Stimulated activated CD8-positive, alpha-beta memory T cell treated with anti-CD3 and anti-CD28 coated beads, Interleukin-15, amount 100 ng/mL, for 48 hours (primary cell): ENCODE results near the gene RAB43.
"Not testable (repeated sequence)": the region's sequence is repeated elsewhere in the genome, so short reads cannot be mapped to it uniquely, and the experiment has no call there.

Experiments
- DNase-seq, 2 donors: peaks; one replicate each; pipeline ENCODE4 v3.0.0-alpha.2; 2020; ENCODE audit warnings: low read depth in 2 of 2

RAB43 gene

DNA sequence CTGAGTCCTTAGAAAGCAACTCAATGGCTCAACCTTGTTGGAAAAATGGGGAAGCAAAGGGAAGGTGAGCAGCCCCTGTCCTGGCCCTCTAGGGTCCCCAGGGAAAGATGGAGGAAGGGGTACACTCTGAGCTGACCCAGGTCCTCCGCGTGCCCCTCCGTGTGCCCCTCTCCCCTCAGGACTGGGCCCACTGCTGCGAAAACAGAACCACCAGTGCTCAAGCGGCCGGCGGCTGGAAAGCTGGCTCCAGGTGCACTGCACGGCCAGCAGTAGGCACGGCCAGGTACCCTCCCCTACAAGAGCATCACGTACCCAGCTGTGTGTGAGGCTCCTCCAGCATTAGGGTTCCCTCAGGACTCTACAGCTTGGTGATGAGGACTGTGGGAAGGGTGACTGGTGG is 26.3 kb downstream of the RAB43 start:
- no peak for DNase-seq

DNA sequence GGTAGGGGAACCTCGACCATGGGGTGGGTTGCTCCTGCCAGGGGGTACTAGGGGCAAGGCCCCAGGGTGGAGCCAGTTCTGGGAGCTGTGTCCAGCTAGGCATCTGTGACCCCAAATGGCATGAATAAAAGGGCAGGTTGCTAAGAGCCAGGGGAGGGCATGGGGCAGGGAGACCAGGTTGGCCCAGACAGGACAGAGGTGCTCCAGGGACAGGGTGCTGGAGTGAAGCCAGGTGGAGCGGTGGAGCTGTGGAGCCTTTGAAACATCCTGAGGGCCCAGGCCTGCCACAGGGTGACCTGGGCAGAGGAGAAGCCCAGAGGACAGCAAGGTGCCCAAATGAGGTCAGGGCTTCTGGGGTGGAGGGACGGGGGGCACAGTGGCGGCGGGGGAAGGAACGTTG is 33.3 kb downstream of the RAB43 start:
- DNase-seq: not testable (repeated sequence)

DNA sequence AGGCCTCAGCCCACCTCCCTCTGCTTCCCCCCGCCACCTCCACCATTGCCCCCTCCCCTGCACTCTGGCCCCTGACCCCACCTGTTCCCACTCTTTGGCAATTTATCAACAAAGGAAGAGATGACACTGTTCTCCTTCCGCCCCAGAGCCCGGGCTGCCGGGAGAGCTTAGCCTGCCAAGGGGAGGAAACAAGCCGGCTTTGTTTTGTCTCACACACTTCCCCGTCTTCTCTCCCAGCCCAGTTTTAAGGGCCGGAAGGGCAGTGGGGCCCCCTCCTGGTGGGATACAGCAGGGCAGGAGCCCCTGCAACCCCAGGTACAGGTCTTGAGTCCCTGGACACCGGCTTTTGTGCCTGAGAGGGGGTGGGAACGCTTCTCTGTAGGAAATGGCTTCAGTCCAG is 33.7 kb downstream of the RAB43 start:
- DNase-seq: not testable (repeated sequence)

DNA sequence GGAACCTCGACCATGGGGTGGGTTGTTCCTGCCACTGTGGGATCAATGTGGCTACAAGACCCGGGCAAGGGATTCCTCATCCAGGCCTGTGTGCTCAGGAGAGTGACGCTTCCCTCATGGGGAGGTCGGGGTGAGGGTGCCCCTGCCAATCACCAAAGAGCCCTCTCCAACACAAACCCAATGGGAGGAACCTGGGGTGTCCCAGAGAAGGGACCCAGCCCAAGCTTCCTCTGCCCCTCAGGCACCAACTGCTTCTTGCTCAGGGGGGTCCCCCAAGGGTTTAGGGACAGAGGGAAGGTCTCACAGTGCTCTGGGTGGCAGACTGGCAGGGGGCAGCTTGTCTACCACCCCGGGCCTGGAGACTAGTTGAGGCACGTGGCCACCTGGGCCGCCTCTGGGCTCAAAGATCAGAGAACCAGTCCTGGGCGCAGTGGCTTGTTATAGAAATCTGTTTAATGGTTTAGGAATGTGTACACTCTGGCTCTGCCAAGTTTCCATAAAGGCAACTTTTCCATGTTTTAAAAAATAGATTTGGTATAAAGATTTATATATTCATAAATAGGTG is 34.4 kb downstream of the RAB43 start:
- DNase-seq: no peak

DNA sequence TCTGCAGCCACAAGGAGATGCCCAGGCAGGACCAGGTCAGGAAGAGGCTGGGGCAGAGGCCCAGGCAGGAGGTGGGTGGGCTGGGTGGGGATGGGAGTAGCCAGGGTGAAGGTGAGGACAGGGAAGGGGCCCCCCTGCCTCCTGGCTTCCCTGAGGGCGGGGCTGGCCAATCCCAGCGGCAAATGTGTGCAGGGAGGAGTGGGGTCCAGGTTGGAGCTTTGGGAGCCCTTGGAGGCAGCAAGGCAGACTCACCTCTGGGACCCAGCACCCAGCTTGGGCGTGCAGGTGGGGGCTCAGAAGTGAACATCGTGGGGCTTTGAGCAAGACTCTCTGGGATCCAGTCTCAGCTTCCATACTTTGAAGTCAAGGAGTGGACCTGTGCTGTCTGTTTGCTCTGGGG is 35.8 kb downstream of the RAB43 start:
- no peak for DNase-seq

DNA sequence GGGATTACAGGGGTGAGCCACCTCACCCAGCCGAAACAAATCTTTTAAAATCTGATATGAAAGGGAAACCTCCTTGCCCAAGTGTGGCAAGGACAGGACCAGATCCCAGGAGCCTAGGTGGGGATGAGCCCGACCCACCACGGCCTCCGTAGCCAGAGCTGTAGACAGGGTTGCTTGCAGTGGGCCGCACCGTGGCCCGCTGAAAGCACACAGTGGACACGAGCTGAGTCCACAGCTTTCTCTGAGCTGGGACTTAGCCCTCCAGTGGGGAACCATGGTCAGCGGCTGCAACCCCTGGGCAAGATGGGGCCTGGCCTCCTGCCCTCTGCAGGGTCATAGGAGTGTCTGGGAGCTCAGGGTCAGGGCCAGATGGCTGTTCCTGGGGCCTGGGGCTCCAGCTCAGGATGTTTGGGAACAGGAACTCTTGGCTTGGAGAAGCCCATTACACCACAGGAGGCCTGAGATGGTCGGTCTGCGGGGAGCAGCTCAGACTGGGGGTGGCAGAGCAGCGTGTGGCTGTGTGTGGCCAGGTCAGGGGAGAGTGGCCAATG is 36.4 kb downstream of the RAB43 start:
- no peak for DNase-seq

DNA sequence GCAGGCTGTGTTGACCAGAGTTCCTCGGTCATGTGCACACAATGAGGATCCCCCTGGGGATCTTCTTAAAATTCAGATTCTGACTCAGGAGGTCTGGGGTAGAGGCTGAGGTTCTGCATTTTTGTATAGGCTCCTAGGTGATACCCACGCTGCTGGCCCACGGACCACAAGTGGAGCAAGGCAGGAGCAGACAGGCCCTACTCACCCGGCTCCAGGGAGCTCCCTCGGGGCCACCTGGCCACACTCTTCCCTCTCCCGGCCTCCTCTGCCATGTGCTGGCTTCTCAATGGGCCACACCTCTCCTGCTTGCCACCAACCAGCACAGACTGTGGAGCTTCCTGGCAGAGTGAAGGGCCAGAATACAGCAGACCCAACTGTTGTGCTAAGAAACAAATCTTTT is 37.1 kb downstream of the RAB43 start:
- no peak for DNase-seq

DNA sequence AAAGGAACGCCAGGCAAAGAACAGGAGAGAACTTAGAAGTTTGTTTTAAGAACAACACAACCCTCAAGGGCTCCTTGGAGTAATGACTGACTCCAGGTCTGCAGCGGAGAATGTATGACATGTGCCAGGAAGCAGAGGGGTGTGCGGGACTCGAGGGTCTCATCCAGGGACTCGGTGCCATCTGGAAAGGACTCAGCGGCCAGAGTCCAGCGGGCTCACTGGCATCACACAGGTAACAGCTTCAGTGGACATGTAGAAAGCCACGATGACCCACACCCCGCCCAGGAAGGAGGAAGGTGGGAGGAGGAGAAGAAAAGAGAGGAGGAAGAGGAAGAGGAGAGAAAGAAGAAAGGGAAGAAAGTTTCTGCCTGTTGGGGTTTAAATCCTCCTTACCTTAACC is 39.6 kb downstream of the RAB43 start:
- DNase-seq: no peak

DNA sequence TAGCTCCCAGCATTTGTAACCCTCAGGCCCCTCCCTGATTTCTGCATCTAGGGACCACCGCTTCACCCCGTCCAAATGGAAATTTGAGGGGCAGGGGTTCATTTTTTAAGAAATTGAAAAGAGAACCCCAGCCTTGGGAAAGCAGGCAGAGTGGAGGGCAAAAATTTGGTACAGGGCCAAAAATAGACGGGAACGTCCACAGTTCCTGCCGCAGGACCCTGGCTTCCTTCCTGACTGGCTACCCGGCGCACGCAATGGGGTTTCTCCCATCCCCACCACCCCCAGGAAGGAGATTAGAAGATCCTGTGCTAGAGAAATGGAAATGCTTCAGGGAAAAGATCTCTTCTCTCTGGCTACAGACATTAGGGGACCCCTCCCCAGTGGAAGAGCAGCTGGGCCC is 40.1 kb downstream of the RAB43 start:
- no peak for DNase-seq

DNA sequence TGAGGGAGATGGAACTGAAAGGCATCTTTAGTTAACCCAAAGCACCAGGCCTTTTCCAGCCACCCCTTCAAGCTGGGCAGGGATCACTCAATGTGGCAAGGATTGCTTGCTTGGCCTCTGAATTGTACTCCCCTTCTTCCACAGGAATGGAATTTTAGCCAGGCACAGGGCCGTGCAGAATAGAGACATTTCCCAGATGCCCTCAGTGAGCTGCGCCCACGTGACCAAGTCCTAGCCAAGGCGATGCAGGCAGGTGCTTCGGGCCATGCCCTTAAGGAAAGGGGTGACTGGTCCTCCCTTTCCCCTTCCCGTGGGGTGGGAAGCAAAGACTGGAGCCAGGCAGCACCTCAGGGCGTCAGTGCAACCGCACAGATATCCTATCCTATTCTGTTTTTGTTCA is 43.1 kb downstream of the RAB43 start:
- DNase-seq: no peak

DNA sequence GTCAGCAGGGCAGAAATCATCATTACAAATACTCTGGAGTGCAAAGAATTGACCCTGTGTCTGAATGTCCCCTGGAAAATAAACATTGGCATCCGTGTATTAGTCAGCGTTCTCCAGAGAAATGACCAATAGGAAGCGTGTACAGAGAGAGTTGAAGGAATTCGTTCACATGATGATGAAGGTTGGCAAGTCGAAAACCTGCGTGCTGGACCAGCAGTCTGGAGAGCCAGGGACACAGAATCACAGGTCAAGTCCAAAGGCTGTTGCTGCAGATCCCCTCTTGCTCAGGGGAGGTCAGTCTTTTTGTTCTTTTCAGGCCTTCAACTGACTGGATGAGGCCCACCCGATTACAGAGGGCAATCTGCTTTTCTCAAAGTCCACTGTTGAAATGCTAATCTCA is 44.4 kb downstream of the RAB43 start:
- no peak for DNase-seq

DNA sequence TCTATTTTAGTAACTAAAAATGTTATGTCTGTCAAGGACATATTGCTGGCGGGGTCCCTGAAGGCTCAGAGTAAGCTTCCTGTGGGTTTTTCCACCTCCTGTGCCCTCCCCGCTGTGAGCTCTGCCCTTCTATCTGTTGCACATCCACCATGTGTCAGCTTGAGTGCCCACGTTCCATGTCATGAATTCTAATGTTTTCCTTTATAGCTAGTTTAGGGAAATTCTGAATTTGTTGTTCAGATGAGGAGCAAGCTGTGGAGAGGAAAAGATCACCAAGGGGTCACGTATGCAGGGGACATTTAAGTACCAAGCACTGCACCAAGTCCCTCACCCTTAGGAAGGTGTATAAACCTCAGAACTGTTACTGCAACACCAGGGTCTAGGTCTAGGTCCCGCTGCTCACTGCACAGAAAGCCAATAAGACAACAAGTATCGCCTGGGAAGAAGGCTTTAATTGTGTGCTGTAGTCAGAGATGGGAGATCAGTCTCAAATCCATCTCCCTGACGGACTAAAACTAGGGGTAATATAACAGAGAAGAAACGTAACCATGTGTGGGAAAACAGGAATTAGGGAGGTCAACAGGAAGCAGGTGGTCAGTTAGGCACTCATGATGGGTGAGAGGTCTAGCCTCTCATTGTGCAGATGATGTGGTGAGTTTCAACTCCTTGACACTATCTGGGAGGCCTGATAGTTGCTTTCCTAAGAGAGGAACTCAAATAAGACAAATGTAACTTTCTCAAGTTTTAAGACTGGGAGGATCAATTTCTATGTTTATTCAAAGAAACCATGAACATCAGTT is 51.3 kb downstream of the RAB43 start:
- no peak for DNase-seq

DNA sequence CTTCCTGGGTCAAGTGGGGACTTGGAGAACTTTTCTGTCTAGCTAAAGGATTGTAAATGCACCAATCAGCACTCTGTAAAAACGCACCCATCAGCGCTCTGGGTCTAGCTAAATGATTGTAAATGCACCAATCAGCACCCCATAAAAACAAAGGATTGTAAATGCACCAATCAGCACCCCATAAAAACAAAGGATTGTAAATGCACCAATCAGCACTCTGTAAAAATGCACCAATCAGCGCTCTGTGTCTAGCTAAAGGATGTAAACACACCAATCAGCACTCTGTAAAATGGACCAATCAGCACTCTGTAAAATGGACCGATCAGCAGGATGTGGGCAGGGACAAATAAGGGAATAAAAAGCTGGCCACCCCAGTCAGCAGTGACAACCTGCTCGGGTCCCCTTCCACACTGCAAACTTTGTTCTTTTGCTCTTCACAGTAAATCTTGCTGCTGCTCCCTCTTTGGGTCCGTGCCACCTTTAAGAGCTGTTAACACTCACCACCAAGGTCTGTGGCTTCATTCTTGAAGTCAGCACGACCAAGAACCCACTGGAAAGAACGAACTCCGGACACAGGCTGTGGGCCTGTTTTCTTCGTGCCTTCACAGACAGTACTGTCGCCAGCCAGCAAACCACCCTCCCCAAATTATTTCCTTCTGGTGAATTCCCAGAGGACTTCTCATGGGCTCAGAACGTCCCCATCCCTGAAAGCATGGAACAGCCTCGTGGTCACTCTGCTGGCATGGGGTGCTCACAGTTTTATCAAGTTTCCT is 52.1 kb downstream of the RAB43 start:
- not testable (repeated sequence) for DNase-seq

DNA sequence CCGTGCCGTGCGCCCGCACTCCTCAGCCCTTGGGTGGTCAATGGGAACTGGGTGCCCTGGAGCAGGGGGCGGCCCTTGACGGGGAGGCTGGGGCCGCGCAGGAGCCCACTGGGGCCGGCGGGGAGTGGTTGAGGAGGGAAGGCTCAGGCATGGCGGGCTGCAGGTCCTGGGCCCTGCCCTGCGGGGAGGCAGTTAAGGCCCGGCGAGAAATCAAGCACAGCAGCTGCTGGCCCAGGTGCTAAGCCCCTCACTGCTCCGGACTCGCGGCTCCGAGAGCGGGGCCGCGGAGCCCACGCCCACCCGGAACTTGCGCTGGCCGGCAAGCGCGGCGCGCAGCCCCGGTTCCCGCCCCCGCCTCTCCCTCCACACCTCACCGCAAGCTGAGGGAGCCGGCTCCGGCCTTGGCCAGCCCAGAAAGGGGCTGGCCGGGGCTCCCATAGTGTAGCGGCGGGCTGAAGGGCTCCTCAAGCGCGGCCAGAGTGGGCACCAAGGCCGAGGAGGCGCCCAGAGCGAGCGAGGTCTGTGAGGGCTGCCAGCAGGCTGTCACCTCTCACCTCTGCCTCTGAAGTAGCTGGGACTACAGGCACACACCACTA is 53.2 kb downstream of the RAB43 start:
- DNase-seq: no peak

DNA sequence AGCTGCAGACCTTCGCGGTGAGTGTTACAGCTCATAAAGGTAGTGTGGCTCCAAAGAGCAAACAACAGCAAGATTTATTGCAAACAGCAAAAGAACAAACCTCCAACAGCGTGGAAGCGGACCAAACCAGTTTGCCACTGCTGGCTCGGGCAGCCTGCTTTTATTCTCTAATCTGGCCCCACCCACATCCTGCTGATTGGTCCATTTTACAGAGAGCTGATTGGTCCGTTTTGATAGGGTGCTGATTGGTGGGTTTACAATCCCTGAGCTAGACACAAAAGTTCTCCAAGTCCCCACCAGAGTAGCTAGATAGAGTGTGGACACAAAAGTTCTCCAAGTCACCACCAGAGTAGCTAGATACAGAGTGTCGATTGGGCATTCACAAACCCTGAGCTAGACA is 53.9 kb downstream of the RAB43 start:
- DNase-seq: not testable (repeated sequence)

DNA sequence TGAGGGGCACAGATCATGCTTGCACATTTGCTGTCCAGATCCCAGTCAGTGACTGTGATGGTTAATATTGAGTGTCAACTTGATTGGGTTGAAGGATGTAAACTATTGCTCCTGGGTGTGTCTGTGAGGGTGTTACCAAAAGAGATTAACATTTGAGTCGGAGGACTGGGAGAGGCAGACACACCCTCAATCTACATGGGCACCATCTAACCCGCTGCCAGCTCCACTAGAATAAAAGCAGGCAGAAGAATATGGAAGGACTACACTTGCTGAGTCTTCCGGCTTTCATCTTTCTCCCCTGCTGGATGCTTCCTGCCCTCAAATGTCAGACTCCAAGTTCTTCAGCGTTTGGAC is 55.9 kb downstream of the RAB43 start:
- DNase-seq: no peak

DNA sequence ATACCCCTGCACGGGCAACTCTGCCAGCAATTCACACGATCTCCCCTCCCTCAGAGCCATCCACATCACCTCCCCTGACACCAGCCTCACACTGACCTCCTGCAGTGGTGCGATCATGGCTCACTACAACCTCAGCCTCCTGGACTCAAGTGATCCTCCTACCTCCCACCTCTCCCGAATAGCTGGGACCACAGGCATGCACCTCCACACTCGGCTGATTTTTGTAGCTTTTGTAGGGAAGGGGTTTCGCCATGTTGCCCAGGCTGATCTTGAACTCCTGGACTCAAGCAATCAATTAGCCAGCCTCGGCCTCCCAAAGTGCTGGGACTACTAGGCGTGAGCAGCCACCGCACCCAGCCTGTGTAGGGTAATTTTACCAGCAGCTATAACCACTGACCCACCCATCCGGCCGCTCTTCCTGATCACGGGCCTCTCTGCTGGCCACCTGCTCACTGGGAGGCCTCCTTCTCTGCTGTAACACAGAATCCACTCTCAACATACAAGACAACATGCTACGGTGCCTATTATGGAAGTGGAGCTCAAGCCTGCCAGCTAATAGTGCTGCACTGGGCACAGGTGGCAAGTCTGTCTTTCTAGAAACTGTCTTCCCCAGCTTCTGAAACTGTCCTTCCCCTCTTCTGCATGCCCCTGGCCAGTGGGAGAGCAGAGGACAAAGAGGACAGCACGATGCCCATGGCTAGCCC is 56.4 kb downstream of the RAB43 start:
- DNase-seq: no peak

DNA sequence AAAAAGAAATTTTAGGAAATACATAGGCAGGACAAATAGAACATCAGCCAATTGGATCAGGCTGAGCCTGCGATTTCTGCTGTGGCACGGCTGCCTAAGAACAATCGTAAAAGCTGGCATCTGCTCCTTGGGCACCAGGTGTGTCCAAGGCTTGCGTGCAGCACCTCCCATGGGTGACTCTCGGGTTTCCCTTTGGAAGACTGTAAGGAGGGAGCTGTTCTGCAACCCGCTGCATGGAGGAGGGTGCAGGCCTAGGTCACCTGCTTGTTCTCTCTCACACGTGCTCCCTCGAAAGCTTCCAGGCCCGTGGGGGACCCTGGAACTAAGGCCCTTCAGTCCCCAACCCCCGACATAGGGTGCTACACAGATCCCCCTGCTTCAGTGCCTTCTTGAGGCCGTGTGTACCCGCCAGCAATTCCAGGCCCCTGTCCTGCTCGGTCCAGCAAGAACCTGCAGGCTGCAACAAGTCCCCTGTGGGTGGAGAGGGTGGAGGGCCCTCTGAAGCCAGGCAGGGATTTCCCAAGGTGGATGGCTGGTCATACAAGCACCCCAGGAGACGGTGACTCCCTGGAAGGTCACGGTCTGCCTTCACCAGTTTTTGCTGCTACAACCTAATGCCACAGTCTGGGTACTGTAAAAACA is 57.6 kb downstream of the RAB43 start:
- no peak for DNase-seq

DNA sequence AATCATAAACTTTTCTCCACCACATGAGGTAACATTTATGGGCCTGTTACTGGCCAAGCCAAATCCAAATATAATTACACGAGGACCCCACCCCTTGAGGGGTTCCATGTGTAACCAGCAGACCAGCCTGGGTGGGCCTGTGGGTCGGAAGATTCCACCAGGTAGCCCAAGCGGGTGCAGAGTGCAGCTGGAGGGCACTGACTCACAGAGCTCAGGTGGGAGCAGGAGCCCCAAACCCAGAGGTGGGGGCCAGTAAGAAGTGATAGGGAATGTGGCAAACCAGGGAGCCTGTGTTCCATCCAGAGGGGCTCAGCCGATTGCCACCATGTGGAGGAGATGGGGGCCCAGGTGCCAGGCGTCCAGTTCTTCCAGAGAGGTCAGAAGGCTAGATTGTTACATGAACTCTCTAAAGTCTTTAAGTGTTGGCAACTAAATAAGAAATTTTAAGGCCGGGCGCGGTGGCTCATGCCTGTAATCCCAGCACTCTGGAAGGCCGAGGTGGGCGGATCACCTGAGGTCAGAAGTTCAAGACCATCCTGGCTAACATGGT is 58.4 kb downstream of the RAB43 start:
- no peak for DNase-seq

DNA sequence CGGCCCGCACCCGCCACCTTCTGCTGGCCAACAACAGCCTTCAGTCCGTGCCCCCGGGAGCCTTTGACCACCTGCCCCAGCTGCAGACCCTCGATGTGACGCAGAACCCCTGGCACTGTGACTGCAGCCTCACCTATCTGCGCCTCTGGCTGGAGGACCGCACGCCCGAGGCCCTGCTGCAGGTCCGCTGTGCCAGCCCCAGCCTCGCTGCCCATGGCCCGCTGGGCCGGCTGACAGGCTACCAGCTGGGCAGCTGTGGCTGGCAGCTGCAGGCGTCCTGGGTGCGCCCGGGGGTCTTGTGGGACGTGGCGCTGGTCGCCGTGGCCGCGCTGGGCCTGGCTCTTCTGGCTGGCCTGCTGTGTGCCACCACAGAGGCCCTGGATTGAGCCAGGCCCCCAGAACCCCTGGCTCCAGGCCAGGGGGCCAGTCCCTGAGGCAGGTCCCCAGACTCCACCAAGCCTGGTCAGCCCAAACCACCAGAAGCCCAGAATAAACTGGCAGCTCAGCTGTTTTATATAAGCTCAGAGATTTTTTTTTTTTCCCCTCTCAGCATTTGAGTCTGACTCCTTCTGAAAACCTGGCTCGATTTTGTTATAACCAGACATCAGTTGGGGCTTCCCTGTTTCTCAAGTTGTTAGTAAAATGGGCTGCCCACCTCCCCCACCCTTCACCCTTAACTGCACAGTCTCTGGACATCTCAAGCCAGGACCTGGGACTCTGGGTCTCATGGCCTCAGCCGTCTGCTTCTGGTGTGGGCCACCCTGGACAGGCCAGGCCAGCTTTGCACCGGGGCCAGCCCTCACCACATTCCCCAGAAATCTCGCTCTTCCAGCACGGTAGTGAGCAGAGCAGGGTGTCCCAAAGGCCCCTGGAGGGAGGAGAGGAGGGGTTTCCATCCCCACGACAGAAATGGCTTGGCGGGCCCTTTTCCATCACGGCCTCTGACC is 59.4 kb downstream of the RAB43 start:
- no peak for DNase-seq
